ENCODE measurements around the gene GNG12.

The GNG12 gene

DNA sequence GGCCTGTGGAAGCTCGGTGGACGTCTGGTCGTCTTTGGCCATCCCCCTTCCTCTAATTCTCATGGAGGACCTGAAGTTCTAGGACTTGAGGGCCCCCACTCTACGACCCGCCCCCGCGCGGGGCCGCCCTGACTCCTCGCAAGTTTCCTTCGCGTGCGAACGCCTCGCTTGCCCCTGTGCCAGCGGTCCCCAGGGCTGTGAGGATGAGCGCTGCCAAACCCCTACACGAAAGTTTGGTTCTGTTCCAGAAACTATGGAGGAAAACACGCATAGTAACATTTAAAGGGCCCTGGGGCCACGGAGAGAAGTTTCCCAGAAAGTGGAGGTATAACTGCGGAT is 304 bp upstream of the GNG12 start:
- TF ChIP-seq, protein P1, sequence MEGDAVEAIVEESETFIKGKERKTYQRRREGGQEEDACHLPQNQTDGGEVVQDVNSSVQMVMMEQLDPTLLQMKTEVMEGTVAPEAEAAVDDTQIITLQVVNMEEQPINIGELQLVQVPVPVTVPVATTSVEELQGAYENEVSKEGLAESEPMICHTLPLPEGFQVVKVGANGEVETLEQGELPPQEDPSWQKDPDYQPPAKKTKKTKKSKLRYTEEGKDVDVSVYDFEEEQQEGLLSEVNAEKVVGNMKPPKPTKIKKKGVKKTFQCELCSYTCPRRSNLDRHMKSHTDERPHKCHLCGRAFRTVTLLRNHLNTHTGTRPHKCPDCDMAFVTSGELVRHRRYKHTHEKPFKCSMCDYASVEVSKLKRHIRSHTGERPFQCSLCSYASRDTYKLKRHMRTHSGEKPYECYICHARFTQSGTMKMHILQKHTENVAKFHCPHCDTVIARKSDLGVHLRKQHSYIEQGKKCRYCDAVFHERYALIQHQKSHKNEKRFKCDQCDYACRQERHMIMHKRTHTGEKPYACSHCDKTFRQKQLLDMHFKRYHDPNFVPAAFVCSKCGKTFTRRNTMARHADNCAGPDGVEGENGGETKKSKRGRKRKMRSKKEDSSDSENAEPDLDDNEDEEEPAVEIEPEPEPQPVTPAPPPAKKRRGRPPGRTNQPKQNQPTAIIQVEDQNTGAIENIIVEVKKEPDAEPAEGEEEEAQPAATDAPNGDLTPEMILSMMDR (IDR thresholded peaks at IDR 0.05; ENCODE audit: unreplicated experiment in 3 of 3) = no peak
- H3K36me3 Mint-ChIP-seq (ENCODE audit: low read depth) = peaks cover 1% of the 10 kb centered on the region
- H3K9me3 Mint-ChIP-seq = no peaks in the 10 kb centered on the region
- peak overlapping the region; percentile 88 to 100 (median 94) for H3K4me3 Mint-ChIP-seq
- H3K27ac Mint-ChIP-seq = peak overlapping the region; percentile 59 to 92 (median 80)
- H3K27me3 Mint-ChIP-seq (ENCODE audit: low read depth) = peaks cover 10% of the 10 kb centered on the region
- peaks cover 22% of the 10 kb centered on the region for H3K4me1 Mint-ChIP-seq

DNA sequence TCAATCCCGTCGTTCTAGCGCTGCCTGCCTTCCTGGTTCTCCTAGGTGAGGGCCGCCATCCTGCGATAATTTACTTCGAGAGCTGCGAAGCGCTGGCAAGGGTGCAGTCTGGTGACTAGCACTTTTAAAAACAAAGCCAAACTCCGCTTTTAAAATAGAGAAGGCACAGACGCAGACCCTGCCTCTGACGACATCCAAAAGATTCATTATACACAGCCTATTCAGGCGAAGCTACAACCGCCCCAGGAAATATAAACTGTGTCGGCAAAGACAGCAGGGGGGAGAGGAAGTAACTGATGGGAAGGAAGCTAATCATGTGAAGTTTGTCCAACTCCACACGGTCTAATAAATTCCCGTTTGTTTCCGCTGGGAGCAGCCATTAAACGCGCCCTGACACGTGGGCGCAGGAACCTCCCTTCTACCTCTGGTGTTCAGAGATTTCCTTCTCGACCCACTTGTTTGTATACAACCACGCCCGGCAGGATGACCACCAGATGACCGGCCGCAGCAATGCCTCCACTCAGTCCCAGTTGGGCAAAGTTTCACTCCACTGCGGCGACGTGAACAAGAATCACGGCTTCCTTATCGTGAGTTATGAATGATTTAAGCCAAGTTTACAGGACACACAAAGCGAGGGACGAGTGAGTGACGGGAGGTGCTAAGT is 1.3 kb downstream of the GNG12 start:
- H3K27me3 Mint-ChIP-seq (ENCODE audit: low read depth) = peaks cover 10% of the 10 kb centered on the region
- H3K4me3 Mint-ChIP-seq = peak overlapping the region; percentile 88 to 100 (median 94)
- peak overlapping the region; percentile 96 to 99 (median 98) for H3K27ac Mint-ChIP-seq
- TF ChIP-seq, protein P1 (IDR thresholded peaks at IDR 0.05; ENCODE audit: unreplicated experiment in 3 of 3) = no peak
- peaks cover 22% of the 10 kb centered on the region for H3K4me1 Mint-ChIP-seq
- H3K36me3 Mint-ChIP-seq (ENCODE audit: low read depth) = peaks cover 7% of the 10 kb centered on the region
- no peaks in the 10 kb centered on the region for H3K9me3 Mint-ChIP-seq

DNA sequence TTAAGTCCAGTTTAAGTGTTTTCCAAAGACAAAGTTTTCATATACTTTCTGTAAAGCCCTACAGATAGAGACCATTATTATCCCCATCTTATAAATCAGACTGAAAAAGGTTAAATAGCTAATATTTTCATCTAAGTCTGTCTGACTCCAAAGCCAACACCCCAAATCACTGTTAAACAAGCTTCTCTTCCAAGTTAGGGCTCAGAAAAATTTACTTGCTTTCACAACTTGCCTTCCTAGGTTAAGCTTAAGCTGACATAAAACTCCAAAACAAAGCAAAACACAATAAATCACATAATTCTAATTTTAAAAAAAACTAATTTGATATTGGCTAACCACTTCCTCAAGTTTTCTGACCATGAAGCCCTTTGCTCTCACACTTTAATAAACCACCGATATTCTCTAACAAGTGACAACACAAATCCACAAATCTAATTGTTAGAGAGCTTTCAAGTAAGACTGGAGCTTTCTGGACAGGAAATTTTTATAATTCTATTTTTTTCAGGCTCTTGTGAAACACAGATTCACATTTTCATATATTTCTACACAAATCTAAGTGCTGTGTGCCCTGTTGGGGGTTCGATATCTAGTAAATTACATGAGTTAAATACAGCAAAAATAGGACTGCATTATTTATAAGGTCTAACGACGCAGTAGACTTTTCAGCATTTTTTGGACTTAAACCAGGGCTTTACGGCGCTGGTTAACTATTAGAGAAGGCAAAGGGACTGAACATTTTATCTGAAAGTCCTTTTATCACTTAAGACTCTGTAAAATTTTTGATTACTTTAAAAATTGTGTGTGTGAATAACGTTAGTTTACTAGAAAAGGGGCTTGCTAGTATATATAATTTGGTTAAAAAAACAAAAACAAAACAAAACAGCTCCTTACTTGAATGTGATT is 2.1 kb downstream of the GNG12 start:
- TF ChIP-seq, protein P1 (IDR thresholded peaks at IDR 0.05; ENCODE audit: unreplicated experiment in 3 of 3) = no peak
- H3K36me3 Mint-ChIP-seq (ENCODE audit: low read depth) = peaks cover 9% of the 10 kb centered on the region
- H3K27me3 Mint-ChIP-seq (ENCODE audit: low read depth) = peaks cover 10% of the 10 kb centered on the region
- peaks cover 22% of the 10 kb centered on the region for H3K4me1 Mint-ChIP-seq
- H3K4me3 Mint-ChIP-seq = peak overlapping the region; percentile 88 to 100 (median 94)
- H3K9me3 Mint-ChIP-seq = no peaks in the 10 kb centered on the region
- H3K27ac Mint-ChIP-seq = peak overlapping the region; percentile 96 to 99 (median 98)

DNA sequence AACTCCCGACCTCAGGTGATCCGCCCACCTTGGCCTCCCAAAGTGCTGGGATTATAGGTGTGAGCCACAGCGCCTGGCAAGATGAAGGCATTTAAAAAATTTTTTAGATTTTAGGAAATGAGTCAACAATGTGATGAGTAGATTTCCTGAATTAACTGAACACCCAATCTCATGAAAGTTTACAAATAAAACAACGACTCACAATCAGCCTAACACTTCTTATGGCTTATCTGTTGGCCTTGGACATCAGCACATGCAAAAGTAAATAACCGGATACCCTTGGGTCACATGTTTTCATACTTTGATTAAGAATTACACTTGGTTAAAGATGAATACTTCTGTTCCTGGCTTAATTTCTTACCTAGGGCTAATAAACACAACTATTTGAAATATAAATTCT is 3.0 kb downstream of the GNG12 start:
- H3K36me3 Mint-ChIP-seq (ENCODE audit: low read depth) = peaks cover 9% of the 10 kb centered on the region

DNA sequence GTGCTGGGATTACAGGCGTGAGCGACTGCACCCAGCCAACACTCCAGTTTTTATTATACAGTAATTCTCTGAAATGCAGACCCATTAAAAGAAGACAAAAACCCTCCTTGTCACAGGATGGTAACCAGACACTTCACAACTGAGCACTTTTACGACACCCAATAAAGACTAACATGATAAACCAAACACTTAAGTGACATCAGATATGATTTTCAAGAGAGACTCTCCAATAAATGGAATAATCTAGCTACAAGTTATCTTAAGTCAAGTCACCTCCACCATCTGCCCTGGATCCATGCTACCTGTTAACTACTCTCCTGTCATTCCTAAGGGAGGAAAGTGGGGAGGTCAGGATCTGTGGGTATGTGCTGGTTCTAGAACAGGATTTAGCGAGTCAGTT is 5.6 kb downstream of the GNG12 start:
- H3K9me3 Mint-ChIP-seq = no peaks in the 10 kb centered on the region
- peaks cover 20% of the 10 kb centered on the region for H3K36me3 Mint-ChIP-seq (ENCODE audit: low read depth)
- no peak overlapping the region for H3K4me3 Mint-ChIP-seq
- peaks cover 10% of the 10 kb centered on the region for H3K27me3 Mint-ChIP-seq (ENCODE audit: low read depth)
- peaks cover 18% of the 10 kb centered on the region for H3K4me1 Mint-ChIP-seq
- TF ChIP-seq, protein P1 (IDR thresholded peaks at IDR 0.05; ENCODE audit: unreplicated experiment in 3 of 3) = no peak
- no peak overlapping the region for H3K27ac Mint-ChIP-seq

More for the DNA sequence above, 3.0 kb downstream of the GNG12 start:
- TF ChIP-seq, protein P1 (IDR thresholded peaks at IDR 0.05; ENCODE audit: unreplicated experiment in 3 of 3) = no peak
- Mint-ChIP-seq H3K27ac (no peak overlapping the region), H3K4me3 (peak overlapping the region in 1 of 3 experiments; percentile 21), H3K27me3 (ENCODE audit: low read depth) (peaks cover 10% of the 10 kb centered on the region), H3K4me1 (peaks cover 18% of the 10 kb centered on the region), H3K9me3 (no peaks in the 10 kb centered on the region)

All from nephron (organoid).